ENCODE results near the gene NOVA2. TPM values are rescaled to one million over a fixed set of nuclear protein-coding genes. Genes with fewer than 3 reads are reported as not detected.

Gene NOVA2
- total and polyA plus RNA-seq, 4 donors, result 0.13 to 18.2 (median 8.1) TPM; not detected in 1

DNA sequence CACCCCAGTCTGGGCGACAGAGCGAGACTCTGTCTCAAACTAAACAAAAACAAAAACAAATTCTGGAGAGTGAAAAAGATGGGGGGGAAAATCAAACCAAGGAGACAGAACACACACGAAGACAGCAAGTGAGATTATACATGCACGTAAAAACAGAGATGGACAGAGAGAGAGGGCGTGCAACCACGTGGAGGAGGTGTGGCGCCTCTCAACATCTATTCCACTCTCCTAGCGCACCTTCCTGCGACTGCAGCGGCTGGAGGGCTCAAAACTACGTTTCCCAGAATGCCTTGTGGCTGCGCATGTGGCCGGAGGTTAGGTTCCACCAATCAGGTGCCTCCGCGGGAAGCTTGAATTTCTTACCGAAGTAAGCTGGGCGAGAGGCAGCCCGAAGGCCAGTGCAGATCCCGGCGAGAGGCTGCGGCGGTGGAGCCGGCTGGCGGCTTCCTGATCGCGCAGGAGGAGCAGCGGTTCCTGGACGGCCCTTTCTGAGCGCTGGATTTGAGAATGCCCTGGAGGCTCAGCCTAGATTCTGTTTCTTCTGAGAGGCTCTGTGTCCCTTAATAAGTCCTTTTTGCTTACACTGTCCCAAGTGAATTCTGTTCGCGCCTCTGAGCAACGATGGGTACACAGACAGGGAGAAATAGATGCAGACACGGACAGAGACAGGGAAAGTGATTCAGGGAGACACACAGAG, 46.0 kb downstream of the NOVA2 start:
- 8 to 9% methylated on average over 33 of the region's 33 CpGs for WGBS, 2 donors
- peak; percentile 90 for ATAC-seq (ENCODE audit: low FRiP score)
- DNase-seq, result peak; percentile 92 to 96
- intact Hi-C loops (cut with DNase I), result no loop called here
- Histone ChIP-seq H3K4me1 (ENCODE audit: control insufficient read depth in 1 of 2, insufficient read depth in 2 of 2, low read length in 2 of 2) (no peaks in the 10 kb centered on the region), H3K27me3 (ENCODE audit: control insufficient read depth in 1 of 2, insufficient read depth in 2 of 2, low read length in 1 of 2) (no peaks in the 10 kb centered on the region), H3K36me3 (ENCODE audit: control insufficient read depth in 1 of 2, insufficient read depth in 2 of 2, low read length in 1 of 2) (no peaks in the 10 kb centered on the region), H3K27ac (ENCODE audit: low read depth in 1 of 2, low read length in 2 of 2) (no peak overlapping the region), H3K4me3 (ENCODE audit: low read length in 2 of 2) (no peak overlapping the region), H3K9me3 (ENCODE audit: control insufficient read depth, low read length) (no peaks in the 10 kb centered on the region)

DNA sequence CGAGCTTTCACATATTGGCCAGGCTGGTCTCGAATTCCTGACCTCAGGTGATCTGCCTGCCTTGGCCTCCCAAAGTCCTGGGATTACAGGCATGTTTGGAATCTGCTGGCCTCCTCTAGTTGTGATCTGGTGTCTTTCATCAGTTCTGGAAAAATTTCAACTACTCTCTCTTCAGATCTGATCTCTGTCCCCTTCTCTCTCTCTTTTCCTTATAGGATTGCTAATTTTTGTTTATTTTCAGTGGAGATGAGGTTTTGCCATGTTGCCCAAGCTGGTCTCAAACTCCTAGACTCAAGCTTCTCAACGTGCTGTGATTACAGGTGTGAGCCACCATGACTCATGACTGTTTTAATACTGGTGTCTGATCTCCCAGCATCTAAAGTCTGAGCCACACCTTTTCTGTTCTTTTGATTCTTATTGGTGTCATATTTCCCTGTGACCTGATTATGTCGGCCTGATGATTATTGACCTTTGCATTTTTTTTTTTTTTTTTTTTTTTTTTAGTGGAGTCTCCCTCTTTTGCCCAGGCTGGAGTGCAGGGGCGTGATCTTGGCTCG, 48.7 kb downstream of the NOVA2 start:
- no peak for ATAC-seq (ENCODE audit: low FRiP score)
- intact Hi-C loops (cut with DNase I), result no loop called here
- WGBS, 2 donors, result 69% methylated on average over 6 of the region's 6 CpGs

DNA sequence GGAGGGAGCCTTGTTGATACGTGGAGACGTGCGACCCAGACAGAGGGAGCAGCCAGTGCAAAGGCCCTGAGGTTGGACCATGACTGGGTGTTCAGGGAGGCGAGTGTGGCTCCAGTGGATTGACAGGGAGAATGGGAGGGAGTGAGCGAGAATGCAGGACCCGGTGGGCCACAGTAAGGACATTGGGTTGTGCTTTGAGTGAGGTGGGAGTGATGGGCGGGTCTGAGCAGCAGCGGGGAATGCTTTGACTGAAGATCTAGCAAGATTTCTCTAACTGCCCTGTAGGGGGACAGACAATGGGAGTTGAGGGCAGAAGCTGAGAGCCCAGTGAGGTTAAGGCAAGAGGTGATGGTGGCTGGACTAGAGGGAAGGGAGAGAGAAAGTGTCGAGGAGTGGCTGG, 51.4 kb downstream of the NOVA2 start:
- intact Hi-C loops (cut with DNase I), result no loop called here
- H3K27ac ChIP-seq (ENCODE audit: low read depth in 1 of 2, low read length in 2 of 2), result no peak overlapping the region
- no peaks in the 10 kb centered on the region for H3K36me3 ChIP-seq (ENCODE audit: control insufficient read depth in 1 of 2, insufficient read depth in 2 of 2, low read length in 1 of 2)
- no peaks in the 10 kb centered on the region for H3K4me1 ChIP-seq (ENCODE audit: control insufficient read depth in 1 of 2, insufficient read depth in 2 of 2, low read length in 2 of 2)
- 54 to 55% methylated on average over 9 of the region's 9 CpGs for WGBS, 2 donors
- H3K9me3 ChIP-seq (ENCODE audit: control insufficient read depth, low read length), result no peaks in the 10 kb centered on the region
- H3K27me3 ChIP-seq (ENCODE audit: control insufficient read depth in 1 of 2, insufficient read depth in 2 of 2, low read length in 1 of 2), result no peaks in the 10 kb centered on the region
- DNase-seq (no peak), ATAC-seq (ENCODE audit: low FRiP score) (no peak)
- H3K4me3 ChIP-seq (ENCODE audit: low read length in 2 of 2), result no peak overlapping the region

More for the DNA sequence above, 48.7 kb downstream of the NOVA2 start:
- Histone ChIP-seq H3K27me3 (ENCODE audit: control insufficient read depth in 1 of 2, insufficient read depth in 2 of 2, low read length in 1 of 2) (no peaks in the 10 kb centered on the region), H3K4me1 (ENCODE audit: control insufficient read depth in 1 of 2, insufficient read depth in 2 of 2, low read length in 2 of 2) (no peaks in the 10 kb centered on the region), H3K9me3 (ENCODE audit: control insufficient read depth, low read length) (no peaks in the 10 kb centered on the region), H3K36me3 (ENCODE audit: control insufficient read depth in 1 of 2, insufficient read depth in 2 of 2, low read length in 1 of 2) (no peaks in the 10 kb centered on the region), H3K4me3 (ENCODE audit: low read length in 2 of 2) (no peak overlapping the region), H3K27ac (ENCODE audit: low read depth in 1 of 2, low read length in 2 of 2) (no peak overlapping the region)
- no peak for DNase-seq

DNA sequence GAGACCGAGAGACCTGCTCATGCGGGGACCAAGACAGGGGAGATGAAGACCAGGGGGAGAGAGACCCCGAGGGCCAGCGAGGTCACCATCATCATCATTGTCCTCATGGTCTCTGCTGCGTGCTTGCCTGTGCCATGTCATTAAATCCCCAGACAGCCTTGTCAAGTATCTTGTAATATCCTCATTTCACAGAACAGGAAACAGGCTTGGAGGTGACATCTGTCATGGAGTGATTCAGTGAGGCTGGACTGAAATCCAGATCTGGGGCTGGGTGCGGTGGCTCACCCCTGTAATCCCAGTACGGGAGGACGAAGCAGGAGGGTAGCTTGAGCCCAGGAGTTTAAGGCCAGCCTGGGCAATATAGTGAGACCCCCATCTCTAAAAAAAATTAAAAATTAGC, 53.2 kb downstream of the NOVA2 start:
- 64 to 65% methylated on average over 8 of the region's 8 CpGs for WGBS, 2 donors
- Histone ChIP-seq H3K36me3 (ENCODE audit: control insufficient read depth in 1 of 2, insufficient read depth in 2 of 2, low read length in 1 of 2) (no peaks in the 10 kb centered on the region), H3K27ac (ENCODE audit: low read depth in 1 of 2, low read length in 2 of 2) (no peak overlapping the region), H3K4me3 (ENCODE audit: low read length in 2 of 2) (no peak overlapping the region), H3K9me3 (ENCODE audit: control insufficient read depth, low read length) (no peaks in the 10 kb centered on the region), H3K4me1 (ENCODE audit: control insufficient read depth in 1 of 2, insufficient read depth in 2 of 2, low read length in 2 of 2) (no peaks in the 10 kb centered on the region), H3K27me3 (ENCODE audit: control insufficient read depth in 1 of 2, insufficient read depth in 2 of 2, low read length in 1 of 2) (no peaks in the 10 kb centered on the region)
- no peak for DNase-seq
- intact Hi-C loops (cut with DNase I), result no loop called here
- ATAC-seq (ENCODE audit: low FRiP score), result no peak

DNA sequence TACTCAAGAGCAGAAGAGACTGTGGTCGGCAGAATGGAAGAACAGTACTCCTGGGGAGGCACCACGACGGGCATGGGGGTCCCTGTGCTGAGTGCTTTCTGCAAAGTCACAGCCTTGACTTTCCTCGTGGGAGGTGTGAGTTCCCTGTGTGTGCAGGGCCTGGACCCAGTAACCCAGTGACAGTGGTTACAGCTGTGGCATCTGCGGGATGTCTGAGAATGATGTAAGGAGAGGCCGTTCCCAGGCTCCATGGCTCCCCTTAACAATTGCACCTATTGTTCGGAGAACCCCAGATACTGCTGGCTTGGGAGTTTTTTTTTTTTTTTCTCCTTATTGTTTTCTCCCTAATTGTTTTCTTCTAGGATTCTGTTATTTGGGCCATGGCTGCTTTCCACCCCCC, 54.0 kb downstream of the NOVA2 start:
- no peaks in the 10 kb centered on the region for H3K36me3 ChIP-seq (ENCODE audit: control insufficient read depth in 1 of 2, insufficient read depth in 2 of 2, low read length in 1 of 2)
- no peaks in the 10 kb centered on the region for H3K27me3 ChIP-seq (ENCODE audit: control insufficient read depth in 1 of 2, insufficient read depth in 2 of 2, low read length in 1 of 2)
- 57 to 62% methylated on average over 7 of the region's 7 CpGs for WGBS, 2 donors
- H3K27ac ChIP-seq (ENCODE audit: low read depth in 1 of 2, low read length in 2 of 2), result no peak overlapping the region
- no peak overlapping the region for H3K4me3 ChIP-seq (ENCODE audit: low read length in 2 of 2)
- H3K4me1 ChIP-seq (ENCODE audit: control insufficient read depth in 1 of 2, insufficient read depth in 2 of 2, low read length in 2 of 2), result no peaks in the 10 kb centered on the region
- intact Hi-C loops (cut with DNase I), result no loop called here
- no peaks in the 10 kb centered on the region for H3K9me3 ChIP-seq (ENCODE audit: control insufficient read depth, low read length)
- DNase-seq (no peak), ATAC-seq (ENCODE audit: low FRiP score) (no peak)

DNA sequence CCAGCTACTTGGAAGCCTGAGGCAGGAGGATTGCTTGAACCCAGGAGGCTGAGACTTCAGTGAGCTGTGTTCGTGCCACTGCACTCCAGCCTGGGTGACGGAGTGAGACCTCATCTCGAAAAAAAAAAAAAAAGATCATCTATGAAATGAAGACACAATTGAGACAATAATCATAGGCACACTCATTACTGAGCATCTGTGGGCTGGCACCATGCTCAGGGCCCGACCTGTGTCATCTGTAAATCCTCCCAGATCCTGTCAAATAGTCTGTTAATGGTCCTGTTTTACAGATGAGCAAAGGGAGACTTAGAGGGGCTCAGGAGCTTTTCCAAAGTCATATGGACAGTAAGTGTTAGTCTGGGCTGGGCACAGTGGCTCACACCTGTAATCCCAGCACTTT, 54.9 kb downstream of the NOVA2 start:
- Histone ChIP-seq H3K4me3 (ENCODE audit: low read length in 2 of 2) (no peak overlapping the region), H3K9me3 (ENCODE audit: control insufficient read depth, low read length) (no peaks in the 10 kb centered on the region), H3K27ac (ENCODE audit: low read depth in 1 of 2, low read length in 2 of 2) (no peak overlapping the region), H3K36me3 (ENCODE audit: control insufficient read depth in 1 of 2, insufficient read depth in 2 of 2, low read length in 1 of 2) (no peaks in the 10 kb centered on the region), H3K4me1 (ENCODE audit: control insufficient read depth in 1 of 2, insufficient read depth in 2 of 2, low read length in 2 of 2) (no peaks in the 10 kb centered on the region), H3K27me3 (ENCODE audit: control insufficient read depth in 1 of 2, insufficient read depth in 2 of 2, low read length in 1 of 2) (no peaks in the 10 kb centered on the region)
- DNase-seq (no peak), ATAC-seq (ENCODE audit: low FRiP score) (no peak)
- WGBS, 2 donors, result 65 to 73% methylated on average over 4 of the region's 4 CpGs
- intact Hi-C loops (cut with DNase I), result no loop called here

DNA sequence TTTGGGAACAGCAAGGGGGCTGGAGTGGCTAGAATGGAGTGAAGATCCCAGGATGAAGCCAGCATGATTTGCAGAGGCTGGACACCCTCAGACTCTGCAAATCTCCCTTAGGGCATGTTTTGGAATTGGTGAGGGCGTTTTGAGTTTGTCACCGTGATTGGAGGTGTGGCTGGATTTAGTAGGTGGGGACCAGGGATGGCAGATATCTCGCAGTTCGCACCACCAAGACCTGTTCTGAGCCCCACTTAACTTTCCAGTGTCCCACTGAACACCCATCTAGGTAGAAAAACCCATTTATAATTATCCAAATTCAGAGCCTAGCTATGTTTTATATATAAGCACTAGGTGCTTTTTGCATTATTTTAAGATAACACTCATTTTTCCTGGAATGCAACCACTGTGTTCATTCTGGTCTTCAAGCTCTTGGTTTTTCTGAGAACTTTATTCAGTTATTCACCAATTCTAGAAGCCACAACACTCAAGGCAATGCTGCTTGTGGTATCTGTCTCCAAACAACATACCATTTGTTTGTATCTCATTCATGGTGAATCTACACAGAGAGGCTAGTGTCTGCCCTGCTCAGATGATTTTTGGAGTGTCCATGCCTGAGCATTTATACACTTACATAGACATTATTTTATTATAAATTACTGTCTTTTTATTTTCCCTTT, 56.1 kb downstream of the NOVA2 start:
- WGBS, 2 donors, result 51 to 61% methylated on average over 4 of the region's 4 CpGs
- H3K4me3 ChIP-seq (ENCODE audit: low read length in 2 of 2), result no peak overlapping the region
- no peaks in the 10 kb centered on the region for H3K9me3 ChIP-seq (ENCODE audit: control insufficient read depth, low read length)
- H3K4me1 ChIP-seq (ENCODE audit: control insufficient read depth in 1 of 2, insufficient read depth in 2 of 2, low read length in 2 of 2), result no peaks in the 10 kb centered on the region
- ATAC-seq (ENCODE audit: low FRiP score), result no peak
- DNase-seq, result no peak
- H3K27ac ChIP-seq (ENCODE audit: low read depth in 1 of 2, low read length in 2 of 2), result no peak overlapping the region
- no peaks in the 10 kb centered on the region for H3K36me3 ChIP-seq (ENCODE audit: control insufficient read depth in 1 of 2, insufficient read depth in 2 of 2, low read length in 1 of 2)
- intact Hi-C loops (cut with DNase I), result no loop called here
- no peaks in the 10 kb centered on the region for H3K27me3 ChIP-seq (ENCODE audit: control insufficient read depth in 1 of 2, insufficient read depth in 2 of 2, low read length in 1 of 2)

DNA sequence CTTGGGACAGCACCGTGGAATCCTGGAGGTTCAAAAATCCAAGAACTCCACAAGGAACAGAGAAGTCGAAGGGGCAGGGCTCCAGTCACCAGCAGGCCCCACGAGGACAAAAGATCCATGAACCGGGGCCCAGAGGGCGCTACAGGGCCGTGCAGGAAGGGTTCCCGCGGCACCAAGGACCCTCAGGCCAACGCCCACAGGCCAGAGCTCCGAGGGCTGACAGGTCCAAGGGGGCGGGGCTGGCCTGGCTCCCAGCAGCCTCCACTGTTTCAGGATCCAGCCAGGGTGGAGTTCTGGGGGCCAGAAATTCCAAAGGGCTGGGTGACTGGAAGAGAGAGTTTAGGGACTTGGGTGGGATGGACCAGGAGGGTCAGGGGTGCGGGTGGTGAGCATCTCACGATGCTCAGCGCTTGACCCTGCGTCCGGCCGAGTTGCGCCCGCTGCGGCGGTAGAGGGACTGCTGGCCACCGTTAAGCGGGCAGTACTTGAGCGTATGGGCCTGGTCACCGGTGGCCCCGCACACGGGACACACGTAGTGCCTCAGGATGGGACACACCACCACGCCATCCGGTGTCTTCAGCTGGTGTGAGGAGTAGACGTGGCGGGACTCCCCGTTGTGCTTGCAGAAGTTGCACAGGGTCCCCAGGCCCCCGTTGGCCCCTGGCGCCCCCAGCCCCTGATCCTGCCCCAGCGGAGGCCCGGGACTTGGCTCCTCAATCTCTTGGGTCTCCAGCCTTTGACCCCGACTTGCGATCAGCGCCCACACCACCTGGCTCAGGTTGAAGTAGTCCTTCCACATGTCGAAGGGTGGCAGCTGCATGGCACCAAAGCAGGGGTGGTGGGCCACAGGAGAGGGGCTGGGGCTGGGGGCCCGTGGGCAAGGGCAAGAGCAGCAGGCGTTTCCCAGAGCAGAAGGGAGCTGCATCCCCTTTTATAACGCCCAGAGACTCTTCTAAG, 59.5 kb downstream of the NOVA2 start, which contains the start of gene NANOS2:
NANOS2 (minus strand) TSS at position 905 of the 957 bp plus-strand sequence; CDS start at position 820, 85 bp downstream.
- H3K27me3 ChIP-seq (ENCODE audit: control insufficient read depth in 1 of 2, insufficient read depth in 2 of 2, low read length in 1 of 2), result no peaks in the 10 kb centered on the region
- DNase-seq, result no peak
- no peak within 1 kb of the TSS for H3K27ac ChIP-seq (ENCODE audit: low read depth in 1 of 2, low read length in 2 of 2)
- no peak for ATAC-seq (ENCODE audit: low FRiP score)
- no peaks in the 10 kb centered on the region for H3K9me3 ChIP-seq (ENCODE audit: control insufficient read depth, low read length)
- no peak within 1 kb of the TSS for H3K4me3 ChIP-seq (ENCODE audit: low read length in 2 of 2)
- WGBS, 2 donors, result 52 to 59% methylated on average over 43 to 44 of the region's 44 CpGs
- H3K36me3 ChIP-seq (ENCODE audit: control insufficient read depth in 1 of 2, insufficient read depth in 2 of 2, low read length in 1 of 2), result no peaks in the 10 kb centered on the region
- no peaks in the 10 kb centered on the region for H3K4me1 ChIP-seq (ENCODE audit: control insufficient read depth in 1 of 2, insufficient read depth in 2 of 2, low read length in 2 of 2)
- intact Hi-C loops (cut with DNase I), result no loop called here
